Endothelial cell of umbilical vein (primary cell): ENCODE data around the gene AGPS. TPM values are rescaled to one million over a fixed set of nuclear protein-coding genes. Genes with fewer than 3 reads are reported as not detected.
A peak's percentile ranks its signal among the peaks of the same experiment; 100 is the strongest.

ENCODE experiments used
- BruUV-seq: library from RNA; stranded (reverse); fragments of 400-500 nt; replicated peaks from 2 replicates; lab custom pipeline; 2021; lab: Mats Ljungman, UMichigan
- CTCF ChIA-PET: fragments of 300-600, 350-600 bp; sonication (Branson Sonifier 250); formaldehyde crosslinking; loops from one replicate; lab custom pipeline; 2021; ENCODE audit warnings: antibody characterized with exemption, inconsistent platforms; lab: Charles Lee
- POLR2A ChIA-PET: fragments of 300-600, 350-600 bp; sonication (Branson Sonifier 250); formaldehyde crosslinking; loops from one replicate; lab custom pipeline; 2021; ENCODE audit warnings: antibody characterized with exemption, inconsistent platforms; lab: Charles Lee
- DNase-seq: peaks from one replicate; pipeline ENCODE4 v3.0.0-alpha.2; 2011; ENCODE audit warnings: low read depth, low spot score
- FAIRE-seq: peaks from 2 replicates; lab custom pipeline; 2011; peaks lifted over from hg19 to GRCh38; lab: Jason Lieb, UNC
- H2AFZ ChIP-seq: 2 replicates; pipeline ENCODE4 v1.6.0; 2012; ENCODE audit warnings: low read depth, low read length, control low read depth, inconsistent platforms
- H3K27ac ChIP-seq: 2 replicates; pipeline ENCODE4 v1.5.1; 2011; ENCODE audit warnings: low read depth, mild to moderate bottlenecking, control low read depth, low read length, moderate library complexity; ENCODE audit not compliant: insufficient read depth
- H3K27me3 ChIP-seq, 2 experiments: 2 replicates each; pipeline versions ENCODE4 v1.6.0 to v1.6.1; 2011; ENCODE audit warnings: low read length in 2 of 2, mixed read lengths in 1 of 2; ENCODE audit not compliant: control insufficient read depth in 2 of 2, insufficient read depth in 2 of 2
- H3K36me3 ChIP-seq, 2 experiments: 2 replicates in 1 of 2; 3 replicates in 1 of 2; pipeline ENCODE4 v1.5.1; 2011; ENCODE audit warnings: low read length in 2 of 2, mild to moderate bottlenecking in 1 of 2, moderate library complexity in 1 of 2; ENCODE audit not compliant: control insufficient read depth in 2 of 2, insufficient read depth in 2 of 2; ENCODE audit errors: extremely low read depth in 1 of 2
- H3K4me1 ChIP-seq: 3 replicates; pipeline ENCODE4 v1.5.1; 2011; ENCODE audit warnings: mild to moderate bottlenecking, low read length; ENCODE audit not compliant: control insufficient read depth, insufficient read depth; ENCODE audit errors: extremely low read depth
- H3K4me2 ChIP-seq: 2 replicates; pipeline ENCODE4 v1.6.1; 2011; ENCODE audit warnings: low read length, control low read depth, mixed read lengths; ENCODE audit not compliant: insufficient read depth
- H3K4me3 ChIP-seq, 3 experiments: fragments of 200-600 bp in 1 of 3; sonication (generic), shearing (Covaris generic) in 1 of 3; replicated peaks in 1 of 3; 2 replicates each; pipeline ENCODE4 v1.5.1; 2011 to 2016; ENCODE audit warnings: control low read depth in 3 of 3, low read length in 3 of 3, mild to moderate bottlenecking in 2 of 3, inconsistent platforms in 1 of 3, low read depth in 1 of 3, moderate library complexity in 1 of 3; ENCODE audit not compliant: insufficient read depth in 1 of 3
- H3K79me2 ChIP-seq: 2 replicates; pipeline ENCODE4 v1.6.0; 2012; ENCODE audit warnings: low read length, inconsistent platforms; ENCODE audit not compliant: control insufficient read depth, insufficient read depth
- H3K9ac ChIP-seq: replicated peaks from 2 replicates; pipeline ENCODE3; 2011; ENCODE audit warnings: low read length, control low read depth; ENCODE audit not compliant: insufficient read depth; ENCODE audit errors: extremely low read depth
- H3K9me1 ChIP-seq: replicated peaks from 3 replicates; pipeline ENCODE4 v1.6.0; 2011; ENCODE audit warnings: mild to moderate bottlenecking, low read length; ENCODE audit not compliant: control insufficient read depth, insufficient read depth; ENCODE audit errors: extremely low read depth
- H3K9me3 ChIP-seq: replicated peaks from 2 replicates; pipeline ENCODE4 v1.5.1; 2012; ENCODE audit warnings: low read length, inconsistent platforms; ENCODE audit not compliant: control insufficient read depth, insufficient read depth
- H4K20me1 ChIP-seq: replicated peaks from 2 replicates; pipeline ENCODE3; 2011; ENCODE audit warnings: mild to moderate bottlenecking, low read length; ENCODE audit not compliant: control insufficient read depth, insufficient read depth; ENCODE audit errors: extremely low read depth
- EZH2 ChIP-seq: IDR thresholded peaks from 2 replicates; pipeline ENCODE4 v1.6.1; 2012; ENCODE audit warnings: borderline replicate concordance, low read depth, mild to moderate bottlenecking, moderate library complexity, low read length, inconsistent platforms; ENCODE audit not compliant: severe bottlenecking
- FOS ChIP-seq: IDR thresholded peaks from 2 replicates; pipeline ENCODE4 v1.6.1; 2011; ENCODE audit warnings: mild to moderate bottlenecking, low read length, moderate library complexity, borderline replicate concordance; ENCODE audit not compliant: insufficient read depth
- MAX ChIP-seq: IDR thresholded peaks from 2 replicates; pipeline ENCODE4 v1.6.1; 2011; ENCODE audit not compliant: insufficient read depth, insufficient read length
- MYC ChIP-seq: IDR thresholded peaks from one replicate; pipeline ENCODE4 v1.6.1; 2011; ENCODE audit warnings: mild to moderate bottlenecking, low read depth, low read length
- POLR2A ChIP-seq: IDR thresholded peaks from 2 replicates; pipeline ENCODE4 v1.6.1; 2012; ENCODE audit warnings: low read depth, mild to moderate bottlenecking, control low read depth, low read length
- POLR2AphosphoS5 ChIP-seq: IDR thresholded peaks from 2 replicates; pipeline ENCODE4 v1.6.1; 2012; ENCODE audit warnings: low read depth, mild to moderate bottlenecking, control low read depth, low read length, moderate library complexity; ENCODE audit not compliant: insufficient read depth
- dilution Hi-C: fragments of 300-500 bp; cut with MboI; formaldehyde crosslinking; loops from one replicate; pipeline ENCODE4 v1.15.0; 2019; ENCODE audit warnings: low sequenced_read_pairs; ENCODE audit not compliant: extremely low pct_ligation_motif_present
- intact Hi-C: fragments of 100-400 bp; cut with micrococcal nuclease; formaldehyde crosslinking; loops from one replicate; pipeline ENCODE4 v1.10.0; 2022
- polyA plus RNA-seq, 4 experiments: library from polyadenylated mRNA; depleted of rRNA in 3 of 4; stranded (reverse) in 3 of 4; unstranded in 1 of 4; fragments of >200 nt; gene quantifications; 2 replicates each; pipeline versions ENCODE4 v1.2.1 to v1.2.3, GENCODE V29; 2011 to 2012; ENCODE audit warnings: missing spikeins in 1 of 4
- total RNA-seq: library from RNA; stranded (reverse); gene quantifications from 2 replicates; pipeline ENCODE4 v1.2.3, GENCODE V29; 2021

The AGPS gene
- total and polyA plus RNA-seq, 2 donors (not counting 3 experiments of a cell fraction or from before 2014, with no cell fraction given): 10.1 to 96.5 TPM

DNA sequence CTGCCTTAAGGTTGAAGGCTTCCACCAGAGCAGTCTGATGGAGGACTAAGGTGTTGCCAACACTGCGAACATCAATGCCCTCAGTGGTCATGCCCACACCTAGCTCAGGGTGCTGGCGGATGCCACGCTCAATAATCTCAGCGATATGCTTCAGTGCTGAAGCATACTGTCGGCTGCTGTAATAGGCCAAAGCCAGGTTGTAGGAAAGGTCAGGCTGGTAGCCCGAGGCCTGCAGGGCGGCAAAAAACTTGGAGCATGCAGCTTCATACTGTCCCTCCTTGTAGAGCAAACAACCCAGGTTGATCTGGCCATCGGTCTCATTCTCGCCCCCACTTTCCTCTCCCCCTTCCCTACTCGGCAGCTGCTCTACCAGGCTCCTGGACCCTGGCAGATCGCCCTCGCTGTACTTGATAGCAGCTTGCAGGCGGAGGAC is 159.4 kb downstream of the AGPS start:
- Histone ChIP-seq H3K4me1 (peaks cover 43% of the 10 kb centered on the region), H3K9me3 (no peaks in the 10 kb centered on the region), H2AFZ (peak overlapping the region; percentile 93), H3K36me3 (no peaks in the 10 kb centered on the region), H3K4me3 (peak overlapping the region in 2 of 3 experiments; percentile 57 to 93), H3K9me1 (no peaks in the 10 kb centered on the region), H3K79me2 (no peaks in the 10 kb centered on the region), H3K9ac (peak overlapping the region; percentile 96), H3K4me2 (peak overlapping the region; percentile 23), H3K27me3 (no peaks in the 10 kb centered on the region), H3K27ac (peak overlapping the region; percentile 91), H4K20me1 (no peaks in the 10 kb centered on the region)
- DNase-seq (peak; percentile 26), FAIRE-seq (peak; percentile 63)
- intact Hi-C loops (loop anchor here (2.0 to 10.0 kb wide), 6 partner anchors 67 to 387 kb away; partner anchors contain the start of gene AGPS), dilution Hi-C loops (no loop called here)
- ChIA-PET CTCF (interaction anchor here (1.3 kb wide), 1 partner anchor 52 kb away, joined by 4 read pairs; no protein-coding TSS in a partner anchor), POLR2A (no interaction called here)
- TF ChIP-seq FOS: no peak
- TF ChIP-seq EZH2: no peak
- no peak for TF ChIP-seq MAX
- TF ChIP-seq POLR2A: no peak
- BruUV-seq: no TSS peak

- Histone ChIP-seq H3K4me3 (peak overlapping the region; percentile 57 to 93 (median 84)), H3K27me3 (no peaks in the 10 kb centered on the region), H2AFZ (peak overlapping the region; percentile 93), H3K9me3 (no peaks in the 10 kb centered on the region), H4K20me1 (no peaks in the 10 kb centered on the region), H3K9me1 (no peaks in the 10 kb centered on the region), H3K36me3 (no peaks in the 10 kb centered on the region), H3K27ac (peak overlapping the region; percentile 91), H3K9ac (peak overlapping the region; percentile 96), H3K4me1 (peaks cover 41% of the 10 kb centered on the region), H3K4me2 (peak overlapping the region; percentile 88), H3K79me2 (no peaks in the 10 kb centered on the region)
- intact Hi-C loops: loop anchor here (1.0 to 10.0 kb wide), 7 partner anchors 66 to 388 kb away; partner anchors contain the start of gene AGPS
- TSS peak; percentile 50 for BruUV-seq
- dilution Hi-C loops: no loop called here
- ChIA-PET CTCF (no interaction called here), POLR2A (no interaction called here)
- FAIRE-seq: peak; percentile 94
- peak; percentile 90 for DNase-seq
- TF ChIP-seq MYC: no peak
- peak; percentile 47 for TF ChIP-seq POLR2A
- peak; percentile 5 for TF ChIP-seq POLR2AphosphoS5
Observed at GRCh38 chr2:177552422-177553175, 160.0 kb downstream of the AGPS start.
